Left cardiac atrium (tissue), 4 donors: ENCODE data around the gene TDRD10. TPM values are rescaled to one million over a fixed set of nuclear protein-coding genes. Genes with fewer than 3 reads are reported as not detected.

Source experiments
- ATAC-seq, 2 donors: fragments of 200-7000 bp; cut with Tn5 transposase; one replicate each; pipeline ENCODE4 v1.9.1; 2020; ENCODE audit warnings: mild to moderate bottlenecking in 2 of 2, moderate library complexity in 2 of 2
- DNase-seq: peaks from one replicate; pipeline ENCODE4 v3.0.0-alpha.2; 2020
- intact Hi-C, 2 donors: fragments of 100-400 bp; cut with DNase I; formaldehyde crosslinking; loops; one replicate each; pipeline versions ENCODE4 v1.14.1 to v1.15.1; 2022 to 2023
- total RNA-seq, 2 donors: library from RNA; stranded (reverse); fragmentation: NEBNext Ultra II Directional; extraction: Animal tissue kit (Norgen Biotek cat#: 25700); gene quantifications; one replicate each; pipeline ENCODE4 v1.2.1, GENCODE V29; 2021
- donor health status: DM: no; HTN: yes; CAD: no.
- donor health status: DM: no; HTN: yes; CAD: no; lungs with severe emphysema.
- donor health status: DM: yes; HTN: yes; CAD: no.
- donor health status: Dilated cardiomyopathy.

The TDRD10 gene
- total RNA-seq, 2 donors from 2014 or later = 3.4 to 3.6 TPM

- intact Hi-C loops = no loop called here
Observed at GRCh38 chr1:154586231-154586630, 84.2 kb downstream of the TDRD10 start.

GRCh38 chr1:154586641-154587040 is 84.6 kb downstream of the TDRD10 start:
- no peak for DNase-seq
- intact Hi-C loops = no loop called here
- ATAC-seq = no peak

More at GRCh38 chr1:154586231-154586630, 84.2 kb downstream of the TDRD10 start:
- DNase-seq = no peak
- ATAC-seq = no peak

- intact Hi-C loops = no loop called here
- no peak for DNase-seq
- no peak for ATAC-seq
Observed at GRCh38 chr1:154589780-154590179, 87.8 kb downstream of the TDRD10 start.

GRCh38 chr1:154590756-154591155 is 88.7 kb downstream of the TDRD10 start:
- intact Hi-C loops = no loop called here
- DNase-seq (no peak), ATAC-seq (no peak)

- ATAC-seq (no peak), DNase-seq (no peak)
- intact Hi-C loops = no loop called here
Observed at GRCh38 chr1:154591206-154591605, 89.2 kb downstream of the TDRD10 start.

GRCh38 chr1:154593390-154593789 is 91.4 kb downstream of the TDRD10 start:
- intact Hi-C loops = no loop called here
- DNase-seq = no peak
- ATAC-seq = no peak

GRCh38 chr1:154594811-154595210 is 92.8 kb downstream of the TDRD10 start:
- no peak for ATAC-seq
- intact Hi-C loops = no loop called here
- DNase-seq = no peak

GRCh38 chr1:154595621-154596020 is 93.6 kb downstream of the TDRD10 start:
- ATAC-seq (no peak), DNase-seq (no peak)
- intact Hi-C loops = no loop called here

Other genes with a start within 250 kb of the TDRD10 start
- 100 to 1,000 TPM; 112 to 120 TPM for gene HAX1, start 229.6 kb upstream of the TDRD10 start, total RNA-seq
- not detected for gene AQP10, start 181.1 kb upstream of the TDRD10 start, total RNA-seq
- gene ATP8B2, start 176.7 kb upstream of the TDRD10 start, total RNA-seq = 10 to 100 TPM; 23.7 to 31.0 TPM
- gene IL6R, start 96.9 kb upstream of the TDRD10 start, total RNA-seq = 10 to 100 TPM; 11.2 to 11.4 TPM
- 10 to 100 TPM; 13.5 to 21.4 TPM for gene SHE, start 193 bp downstream of the TDRD10 start, total RNA-seq
- 10 to 100 TPM; 45.8 to 57.9 TPM for gene UBE2Q1, start 56.4 kb downstream of the TDRD10 start, total RNA-seq
- under 1 TPM in 1 of 2 donors, not detected in 1; 0.05 TPM for gene CHRNB2, start 65.6 kb downstream of the TDRD10 start, total RNA-seq
- gene ADAR, start 106.0 kb downstream of the TDRD10 start, total RNA-seq = 10 to 100 TPM; 70.1 to 80.1 TPM